K562 (cell line): Measurements from ENCODE around the gene UQCC5. TPM values are rescaled to one million over a fixed set of nuclear protein-coding genes. Genes with fewer than 3 reads are reported as not detected.

Source experiments
- ARID4B ChIP-seq: sonication (generic); formaldehyde crosslinking; IDR thresholded peaks from 2 replicates; pipeline ENCODE4 v1.8.0; 2022; ENCODE audit warnings: mild to moderate bottlenecking, missing genetic modification reagents
- C11orf30 ChIP-seq: fragments of 450-650 bp; IDR thresholded peaks from 2 replicates; pipeline ENCODE4 v1.6.1; 2016; ENCODE audit warnings: low read depth, mild to moderate bottlenecking
- NBN ChIP-seq: fragments of 450-650 bp; IDR thresholded peaks from 2 replicates; pipeline ENCODE4 v1.6.1; 2016; ENCODE audit warnings: low read depth, mild to moderate bottlenecking
- TGIF2 ChIP-seq: sonication (generic); formaldehyde crosslinking; IDR thresholded peaks from 2 replicates; pipeline ENCODE4 v1.8.1; 2022; ENCODE audit warnings: mild to moderate bottlenecking, missing genetic modification reagents, moderate library complexity
- polyA plus RNA-seq, 8 experiments: library from polyadenylated mRNA; depleted of rRNA in 4 of 8; stranded (reverse) in 5 of 8; unstranded in 3 of 8; fragments of >200 nt; fragmentation: Nextera tagmentation in 2 of 8; fragmentation: Illumina TruSeq in 1 of 8; extraction: Ambion mirVana in 2 of 8; extraction: Trizol in 1 of 8; gene quantifications; 2 replicates each; pipeline versions ENCODE4 v1.2.1 to v1.2.3, GENCODE V29; 2011 to 2014; ENCODE audit warnings: inconsistent platforms in 1 of 8, missing spikeins in 1 of 8
- total RNA-seq, 7 experiments: library from RNA; depleted of rRNA in 6 of 7; stranded (reverse); fragments of >200 nt in 6 of 7; fragmentation: Illumina TruSeq in 2 of 7; extraction: Trizol in 2 of 7; gene quantifications; 2 replicates each; pipeline versions ENCODE4 v1.2.1 to v1.2.3, GENCODE V29; 2011 to 2021; ENCODE audit warnings: low replicate concordance in 1 of 7
- TF ChIP-seq, protein P1 (sequence below): fragments of 450-650 bp; IDR thresholded peaks from 2 replicates; pipeline ENCODE4 v1.6.1; 2016; ENCODE audit warnings: mild to moderate bottlenecking, moderate library complexity

UQCC5 gene
- total and polyA plus RNA-seq, 9 of the 15 experiments (the other 6 are each of a cell fraction or from before 2014, with no cell fraction given) = 10.2 to 55.4 (median 33.8) TPM

GRCh38 chr3:52532838-52533622 lies 3.4 kb upstream of the UQCC5 start (continued):
- no peak for TF ChIP-seq ARID4B (CRISPR knock-in tag)
- no peak for TF ChIP-seq TGIF2 (CRISPR knock-in tag)
- no peak for TF ChIP-seq C11orf30
- TF ChIP-seq NBN = no peak
- TF ChIP-seq, protein P1, sequence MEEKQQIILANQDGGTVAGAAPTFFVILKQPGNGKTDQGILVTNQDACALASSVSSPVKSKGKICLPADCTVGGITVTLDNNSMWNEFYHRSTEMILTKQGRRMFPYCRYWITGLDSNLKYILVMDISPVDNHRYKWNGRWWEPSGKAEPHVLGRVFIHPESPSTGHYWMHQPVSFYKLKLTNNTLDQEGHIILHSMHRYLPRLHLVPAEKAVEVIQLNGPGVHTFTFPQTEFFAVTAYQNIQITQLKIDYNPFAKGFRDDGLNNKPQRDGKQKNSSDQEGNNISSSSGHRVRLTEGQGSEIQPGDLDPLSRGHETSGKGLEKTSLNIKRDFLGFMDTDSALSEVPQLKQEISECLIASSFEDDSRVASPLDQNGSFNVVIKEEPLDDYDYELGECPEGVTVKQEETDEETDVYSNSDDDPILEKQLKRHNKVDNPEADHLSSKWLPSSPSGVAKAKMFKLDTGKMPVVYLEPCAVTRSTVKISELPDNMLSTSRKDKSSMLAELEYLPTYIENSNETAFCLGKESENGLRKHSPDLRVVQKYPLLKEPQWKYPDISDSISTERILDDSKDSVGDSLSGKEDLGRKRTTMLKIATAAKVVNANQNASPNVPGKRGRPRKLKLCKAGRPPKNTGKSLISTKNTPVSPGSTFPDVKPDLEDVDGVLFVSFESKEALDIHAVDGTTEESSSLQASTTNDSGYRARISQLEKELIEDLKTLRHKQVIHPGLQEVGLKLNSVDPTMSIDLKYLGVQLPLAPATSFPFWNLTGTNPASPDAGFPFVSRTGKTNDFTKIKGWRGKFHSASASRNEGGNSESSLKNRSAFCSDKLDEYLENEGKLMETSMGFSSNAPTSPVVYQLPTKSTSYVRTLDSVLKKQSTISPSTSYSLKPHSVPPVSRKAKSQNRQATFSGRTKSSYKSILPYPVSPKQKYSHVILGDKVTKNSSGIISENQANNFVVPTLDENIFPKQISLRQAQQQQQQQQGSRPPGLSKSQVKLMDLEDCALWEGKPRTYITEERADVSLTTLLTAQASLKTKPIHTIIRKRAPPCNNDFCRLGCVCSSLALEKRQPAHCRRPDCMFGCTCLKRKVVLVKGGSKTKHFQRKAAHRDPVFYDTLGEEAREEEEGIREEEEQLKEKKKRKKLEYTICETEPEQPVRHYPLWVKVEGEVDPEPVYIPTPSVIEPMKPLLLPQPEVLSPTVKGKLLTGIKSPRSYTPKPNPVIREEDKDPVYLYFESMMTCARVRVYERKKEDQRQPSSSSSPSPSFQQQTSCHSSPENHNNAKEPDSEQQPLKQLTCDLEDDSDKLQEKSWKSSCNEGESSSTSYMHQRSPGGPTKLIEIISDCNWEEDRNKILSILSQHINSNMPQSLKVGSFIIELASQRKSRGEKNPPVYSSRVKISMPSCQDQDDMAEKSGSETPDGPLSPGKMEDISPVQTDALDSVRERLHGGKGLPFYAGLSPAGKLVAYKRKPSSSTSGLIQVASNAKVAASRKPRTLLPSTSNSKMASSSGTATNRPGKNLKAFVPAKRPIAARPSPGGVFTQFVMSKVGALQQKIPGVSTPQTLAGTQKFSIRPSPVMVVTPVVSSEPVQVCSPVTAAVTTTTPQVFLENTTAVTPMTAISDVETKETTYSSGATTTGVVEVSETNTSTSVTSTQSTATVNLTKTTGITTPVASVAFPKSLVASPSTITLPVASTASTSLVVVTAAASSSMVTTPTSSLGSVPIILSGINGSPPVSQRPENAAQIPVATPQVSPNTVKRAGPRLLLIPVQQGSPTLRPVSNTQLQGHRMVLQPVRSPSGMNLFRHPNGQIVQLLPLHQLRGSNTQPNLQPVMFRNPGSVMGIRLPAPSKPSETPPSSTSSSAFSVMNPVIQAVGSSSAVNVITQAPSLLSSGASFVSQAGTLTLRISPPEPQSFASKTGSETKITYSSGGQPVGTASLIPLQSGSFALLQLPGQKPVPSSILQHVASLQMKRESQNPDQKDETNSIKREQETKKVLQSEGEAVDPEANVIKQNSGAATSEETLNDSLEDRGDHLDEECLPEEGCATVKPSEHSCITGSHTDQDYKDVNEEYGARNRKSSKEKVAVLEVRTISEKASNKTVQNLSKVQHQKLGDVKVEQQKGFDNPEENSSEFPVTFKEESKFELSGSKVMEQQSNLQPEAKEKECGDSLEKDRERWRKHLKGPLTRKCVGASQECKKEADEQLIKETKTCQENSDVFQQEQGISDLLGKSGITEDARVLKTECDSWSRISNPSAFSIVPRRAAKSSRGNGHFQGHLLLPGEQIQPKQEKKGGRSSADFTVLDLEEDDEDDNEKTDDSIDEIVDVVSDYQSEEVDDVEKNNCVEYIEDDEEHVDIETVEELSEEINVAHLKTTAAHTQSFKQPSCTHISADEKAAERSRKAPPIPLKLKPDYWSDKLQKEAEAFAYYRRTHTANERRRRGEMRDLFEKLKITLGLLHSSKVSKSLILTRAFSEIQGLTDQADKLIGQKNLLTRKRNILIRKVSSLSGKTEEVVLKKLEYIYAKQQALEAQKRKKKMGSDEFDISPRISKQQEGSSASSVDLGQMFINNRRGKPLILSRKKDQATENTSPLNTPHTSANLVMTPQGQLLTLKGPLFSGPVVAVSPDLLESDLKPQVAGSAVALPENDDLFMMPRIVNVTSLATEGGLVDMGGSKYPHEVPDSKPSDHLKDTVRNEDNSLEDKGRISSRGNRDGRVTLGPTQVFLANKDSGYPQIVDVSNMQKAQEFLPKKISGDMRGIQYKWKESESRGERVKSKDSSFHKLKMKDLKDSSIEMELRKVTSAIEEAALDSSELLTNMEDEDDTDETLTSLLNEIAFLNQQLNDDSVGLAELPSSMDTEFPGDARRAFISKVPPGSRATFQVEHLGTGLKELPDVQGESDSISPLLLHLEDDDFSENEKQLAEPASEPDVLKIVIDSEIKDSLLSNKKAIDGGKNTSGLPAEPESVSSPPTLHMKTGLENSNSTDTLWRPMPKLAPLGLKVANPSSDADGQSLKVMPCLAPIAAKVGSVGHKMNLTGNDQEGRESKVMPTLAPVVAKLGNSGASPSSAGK = no peak
